ENCODE data around the gene TRA2A. TPM values are rescaled to one million over a fixed set of nuclear protein-coding genes. Genes with fewer than 3 reads are reported as not detected.
A peak's percentile ranks its signal among the peaks of the same experiment; 100 is the strongest.

TRA2A gene
- total RNA-seq, 1 donor from 2014 or later = 144 TPM

GRCh38 chr7:23469961-23470250 lies 61.9 kb downstream of the TRA2A start:
- DNase-seq (no peak), ATAC-seq (ENCODE audit: low read depth) (no peak)
- no peak for TF ChIP-seq CTCF (IDR thresholded peaks at IDR 0.05)
- Mint-ChIP-seq H3K36me3 (ENCODE audit: low read depth) (no peaks in the 10 kb centered on the region), H3K27ac (peak overlapping the region; percentile 81), H3K27me3 (peaks cover 57% of the 10 kb centered on the region), H3K4me1 (peaks cover 54% of the 10 kb centered on the region), H3K9me3 (no peaks in the 10 kb centered on the region), H3K4me3 (peak overlapping the region; percentile 88)
- POLR2A ChIA-PET = interaction anchor here (0.7 to 1.7 kb wide), 4 partner anchors 21 to 1648 kb away, joined by 3 to 4 read pairs (median 4); partner anchors contain the start of gene MALSU1
- intact Hi-C loops (cut with micrococcal nuclease) = loop anchor here (1.0 to 5.0 kb wide), 6 partner anchors 61 to 363 kb away; partner anchors contain the start of genes CCDC126, KLHL7 and TRA2A
- CTCF ChIA-PET = no interaction called here

DNA sequence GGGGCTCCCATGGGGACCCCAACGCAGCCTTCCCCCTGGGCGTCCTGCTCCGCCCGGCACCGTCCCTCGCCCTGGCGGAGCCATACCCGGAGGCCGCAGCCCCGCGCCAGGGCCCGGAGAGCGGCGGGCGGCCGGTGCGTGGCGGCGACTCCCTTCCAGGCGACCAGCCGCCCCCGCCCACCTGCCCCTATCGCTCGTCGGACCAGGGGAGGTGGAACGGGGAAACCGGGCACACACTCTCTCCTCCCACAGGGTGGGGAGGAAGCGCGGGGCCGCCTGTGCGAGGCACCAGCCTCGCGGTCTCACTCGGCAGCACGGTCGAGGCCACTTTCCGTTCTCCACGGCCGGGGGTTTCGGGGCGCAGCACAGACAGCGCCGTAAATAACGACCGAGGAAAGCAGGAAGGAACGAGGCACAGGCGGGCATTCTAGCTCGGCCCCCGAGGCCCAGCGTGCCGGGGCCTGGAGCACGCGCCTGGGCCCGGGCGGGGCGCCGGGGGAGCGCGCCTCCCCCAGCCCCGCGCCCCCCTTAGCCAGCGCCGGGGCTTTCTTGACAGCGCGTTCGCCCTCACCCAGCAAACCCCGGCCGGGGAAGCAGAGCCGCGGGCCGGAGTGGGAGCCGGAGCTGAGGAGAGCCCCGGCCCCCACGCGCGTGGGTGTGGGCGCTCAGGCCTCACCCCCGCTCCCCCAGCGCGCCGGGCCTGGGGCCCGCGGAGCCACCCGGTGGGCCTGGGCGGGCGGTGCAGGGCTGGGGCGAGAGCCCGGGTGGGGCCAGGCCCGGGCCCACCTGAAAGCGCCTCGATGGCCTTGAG lies 62.4 kb downstream of the TRA2A start:
- Mint-ChIP-seq H3K4me3 (peak overlapping the region; percentile 88), H3K9me3 (no peaks in the 10 kb centered on the region), H3K4me1 (peaks cover 49% of the 10 kb centered on the region), H3K27me3 (peaks cover 53% of the 10 kb centered on the region), H3K27ac (peak overlapping the region; percentile 69), H3K36me3 (ENCODE audit: low read depth) (no peaks in the 10 kb centered on the region)
- DNase-seq (peak; percentile 58), ATAC-seq (ENCODE audit: low read depth) (peak; percentile 29)
- intact Hi-C loops (cut with micrococcal nuclease) = loop anchor here (2.0 kb wide), 1 partner anchor 193 kb away; no protein-coding TSS in a partner anchor
- CTCF ChIA-PET = no interaction called here
- no peak for TF ChIP-seq CTCF (IDR thresholded peaks at IDR 0.05)
- POLR2A ChIA-PET = interaction anchor here (0.7 to 1.7 kb wide), 5 partner anchors 22 to 1648 kb away, joined by 3 to 4 read pairs (median 4); partner anchors contain the start of gene MALSU1

DNA sequence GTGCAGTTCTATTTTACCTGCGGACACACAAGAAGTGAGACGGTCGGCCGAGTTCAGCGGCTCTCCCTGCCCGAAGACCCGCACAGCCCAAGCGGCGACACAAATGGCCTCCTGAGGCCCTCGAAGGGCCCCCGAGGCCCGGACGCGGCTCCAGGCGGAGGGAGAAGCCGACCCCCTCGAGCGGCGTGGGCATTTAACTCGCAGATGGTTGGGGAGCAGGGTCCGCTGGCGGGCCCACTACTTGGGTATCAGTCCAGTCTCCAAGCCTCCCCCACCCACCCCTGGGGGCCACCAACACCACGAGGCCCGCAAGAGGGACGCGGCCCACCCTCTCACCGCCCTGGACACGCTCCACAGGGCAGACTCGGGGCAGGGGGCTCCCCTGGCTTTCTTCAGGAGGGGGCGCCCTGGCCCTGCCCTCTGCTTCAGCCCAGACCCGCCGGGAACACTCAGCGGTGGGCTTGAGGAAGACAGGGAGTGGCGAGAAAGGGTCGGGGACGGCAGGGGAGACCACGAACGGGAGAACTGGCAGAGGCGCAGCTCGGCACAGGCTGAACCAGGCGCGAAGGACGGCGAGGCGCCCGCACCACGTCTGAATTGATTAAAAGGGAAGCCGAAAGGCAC lies 63.1 kb downstream of the TRA2A start:
- intact Hi-C loops (cut with micrococcal nuclease) = loop anchor here (2.0 kb wide), 1 partner anchor 192 kb away; no protein-coding TSS in a partner anchor
- no peak for ATAC-seq (ENCODE audit: low read depth)
- peak overlapping the region; percentile 65 for H3K27ac Mint-ChIP-seq

GRCh38 chr7:23467806-23468525 lies 63.8 kb downstream of the TRA2A start:
- TF ChIP-seq CTCF (IDR thresholded peaks at IDR 0.05) = no peak
- Mint-ChIP-seq H3K27me3 (peaks cover 47% of the 10 kb centered on the region), H3K4me1 (peaks cover 45% of the 10 kb centered on the region), H3K9me3 (no peaks in the 10 kb centered on the region), H3K4me3 (peak overlapping the region; percentile 85), H3K27ac (peak overlapping the region; percentile 68), H3K36me3 (ENCODE audit: low read depth) (no peaks in the 10 kb centered on the region)
- ATAC-seq (ENCODE audit: low read depth) = no peak
- ChIA-PET CTCF (interaction anchor here (0.7 to 1.0 kb wide), 2 partner anchors 94 to 122 kb away, joined by 3 read pairs; no protein-coding TSS in a partner anchor), POLR2A (interaction anchor here (1.0 to 1.7 kb wide), 4 partner anchors 9 to 169 kb away, joined by 3 to 5 read pairs (median 4); partner anchors contain the start of gene MALSU1)
- peak; percentile 31 for DNase-seq
- intact Hi-C loops (cut with micrococcal nuclease) = loop anchor here (2.0 kb wide), 1 partner anchor 191 kb away; no protein-coding TSS in a partner anchor

More for the DNA sequence above, 63.1 kb downstream of the TRA2A start:
- Mint-ChIP-seq H3K4me3 (peak overlapping the region; percentile 85), H3K9me3 (no peaks in the 10 kb centered on the region), H3K27me3 (peaks cover 53% of the 10 kb centered on the region), H3K36me3 (ENCODE audit: low read depth) (no peaks in the 10 kb centered on the region), H3K4me1 (peaks cover 47% of the 10 kb centered on the region)
- CTCF ChIA-PET = interaction anchor here (0.7 to 1.0 kb wide), 2 partner anchors 94 to 122 kb away, joined by 3 read pairs; no protein-coding TSS in a partner anchor
- DNase-seq = no peak
- TF ChIP-seq CTCF (IDR thresholded peaks at IDR 0.05) = no peak
- POLR2A ChIA-PET = interaction anchor here (1.0 to 1.7 kb wide), 6 partner anchors 8 to 170 kb away, joined by 3 to 5 read pairs (median 4); partner anchors contain the start of gene MALSU1

Measured in activated B cell treated with CpG ODN at 0.5 μM for 24 hours (primary cell).